Neural progenitor cell (in vitro differentiated cells): ENCODE results near the gene NAPEPLD. TPM values are rescaled to one million over a fixed set of nuclear protein-coding genes. Genes with fewer than 3 reads are reported as not detected.
"Not testable (repeated sequence)": the region's sequence is repeated elsewhere in the genome, so short reads cannot be mapped to it uniquely, and the experiment has no call there.

Source experiments
- DNase-seq: peaks from one replicate; pipeline ENCODE4 v3.0.0-alpha.2; 2016; ENCODE audit warnings: low spot score
- H2AFZ ChIP-seq: fragments of 200-600 bp; sonication (generic); replicated peaks from 2 replicates; pipeline ENCODE4 v1.6.1; 2016; ENCODE audit warnings: antibody characterized with exemption
- H3F3A ChIP-seq: fragments of 200-600 bp; sonication (generic); 2 replicates; pipeline ENCODE4 v1.6.1; 2016; ENCODE audit warnings: antibody characterized with exemption, low read depth
- H3K27ac ChIP-seq: fragments of 200-600 bp; sonication (generic); 2 replicates; pipeline ENCODE4 v1.5.1; 2016; ENCODE audit warnings: mild to moderate bottlenecking
- H3K27me3 ChIP-seq: fragments of 200-600 bp; sonication (generic); 2 replicates; pipeline ENCODE4 v1.6.1; 2016; ENCODE audit warnings: mild to moderate bottlenecking, moderate library complexity
- H3K36me3 ChIP-seq: fragments of 200-600 bp; sonication (generic); 2 replicates; pipeline ENCODE4 v1.5.1; 2016
- H3K4me1 ChIP-seq: fragments of 200-600 bp; sonication (generic); 2 replicates; pipeline ENCODE4 v1.6.1; 2016; ENCODE audit warnings: mixed run types
- H3K4me2 ChIP-seq: fragments of 200-600 bp; sonication (generic); 2 replicates; pipeline ENCODE4 v1.6.1; 2016
- H3K4me3 ChIP-seq: fragments of 200-600 bp; sonication (generic); 2 replicates; pipeline ENCODE4 v1.5.1; 2016
- H3K79me2 ChIP-seq: fragments of 200-600 bp; sonication (generic); 2 replicates; pipeline ENCODE4 v1.6.1; 2016; ENCODE audit warnings: low read depth
- H3K9ac ChIP-seq: fragments of 200-600 bp; sonication (generic); 2 replicates; pipeline ENCODE4 v1.6.1; 2016
- H3K9me3 ChIP-seq: fragments of 200-600 bp; sonication (generic); 2 replicates; pipeline ENCODE4 v1.5.1; 2016; ENCODE audit warnings: low read depth
- H4K20me1 ChIP-seq: fragments of 200-600 bp; sonication (generic); 2 replicates; pipeline ENCODE4 v1.6.1; 2016; ENCODE audit warnings: low read depth
- H3K27ac Mint-ChIP-seq: 3 replicates; pipeline ENCODE4 v1.8.0; 2021; ENCODE audit warnings: mixed read lengths
- H3K27me3 Mint-ChIP-seq: 2 replicates; pipeline ENCODE4 v1.8.0; 2022; ENCODE audit warnings: low read depth, mild to moderate bottlenecking, inconsistent platforms, moderate library complexity, mixed read lengths; ENCODE audit not compliant: insufficient read depth
- H3K36me3 Mint-ChIP-seq: 3 replicates; pipeline ENCODE4 v1.8.0; 2021; ENCODE audit warnings: mixed read lengths
- H3K4me1 Mint-ChIP-seq: 3 replicates; pipeline ENCODE4 v1.8.0; 2021; ENCODE audit warnings: mixed read lengths
- H3K4me3 Mint-ChIP-seq: 3 replicates; pipeline ENCODE4 v1.8.0; 2021; ENCODE audit warnings: mild to moderate bottlenecking, moderate library complexity, mixed read lengths
- H3K9me3 Mint-ChIP-seq: 3 replicates; pipeline ENCODE4 v1.8.0; 2020; ENCODE audit warnings: mixed read lengths
- CTCF ChIP-seq: fragments of 200-600 bp; sonication (generic); IDR thresholded peaks from 2 replicates; pipeline ENCODE4 v1.5.1; 2017; ENCODE audit warnings: antibody characterized with exemption, mild to moderate bottlenecking
- EZH2 ChIP-seq: fragments of 200-600 bp; sonication (generic); IDR thresholded peaks from 2 replicates; pipeline ENCODE4 v1.6.1; 2017; ENCODE audit warnings: antibody characterized with exemption, mild to moderate bottlenecking, moderate library complexity
- EZH2phosphoT487 ChIP-seq: fragments of 200-600 bp; sonication (generic); IDR thresholded peaks from 2 replicates; pipeline ENCODE4 v1.6.1; 2017; ENCODE audit warnings: antibody characterized with exemption
- total RNA-seq: library from RNA; depleted of rRNA; stranded (reverse); fragments of >200 nt; gene quantifications from 2 replicates; pipeline ENCODE4 v1.2.3, GENCODE V29; 2015; ENCODE audit warnings: low replicate concordance

Gene NAPEPLD
- total RNA-seq = 13.3 and 14.6 TPM in 2 replicates

GRCh38 chr7:103148994-103149807, at the start of gene NAPEPLD:
Gene NAPEPLD, minus strand, starts transcription at chr7:103149099. Its CDS starts 20,323 bp downstream, at chr7:103128776.
- Histone ChIP-seq H4K20me1 (no peaks in the 10 kb centered on the region), H3K36me3 (no peaks in the 10 kb centered on the region), H3K9ac (peak within 1 kb of the TSS; percentile 44), H3K27me3 (no peaks in the 10 kb centered on the region), H3K27ac (peak within 1 kb of the TSS; percentile 87), H3K9me3 (no peaks in the 10 kb centered on the region), H3K4me3 (peak within 1 kb of the TSS; percentile 73), H3K79me2 (peaks cover 44% of the 10 kb centered on the region), H3F3A (peaks cover 10% of the 10 kb centered on the region), H2AFZ (peak within 1 kb of the TSS; percentile 65), H3K4me1 (peaks cover 26% of the 10 kb centered on the region), H3K4me2 (peak within 1 kb of the TSS; percentile 98)
- Mint-ChIP-seq H3K4me3 (peak within 1 kb of the TSS; percentile 92), H3K27me3 (no peaks in the 10 kb centered on the region), H3K27ac (peak within 1 kb of the TSS; percentile 100), H3K9me3 (peaks cover 7% of the 10 kb centered on the region), H3K36me3 (peaks cover 2% of the 10 kb centered on the region), H3K4me1 (peaks cover 36% of the 10 kb centered on the region)
- TF ChIP-seq CTCF = no peak
- TF ChIP-seq EZH2 = peak; percentile 45
- no peak for TF ChIP-seq EZH2phosphoT487
- DNase-seq = peak; percentile 86

GRCh38 chr7:103198079-103198478, 49.2 kb upstream of the NAPEPLD start:
- DNase-seq, H3K4me1 ChIP-seq, H3K4me1 Mint-ChIP-seq, H3K27ac Mint-ChIP-seq, H3K4me2 ChIP-seq, H3K9me3 ChIP-seq, H3K4me3 ChIP-seq, H3K9me3 Mint-ChIP-seq, H3K36me3 ChIP-seq, H3K27me3 ChIP-seq, H3F3A ChIP-seq, H4K20me1 ChIP-seq, H3K4me3 Mint-ChIP-seq, H3K27ac ChIP-seq, H3K9ac ChIP-seq, H3K79me2 ChIP-seq, H2AFZ ChIP-seq, H3K36me3 Mint-ChIP-seq, H3K27me3 Mint-ChIP-seq: not testable (repeated sequence)

GRCh38 chr7:103195364-103195763, 46.5 kb upstream of the NAPEPLD start:
- not testable (repeated sequence) for H2AFZ ChIP-seq, H3K9me3 ChIP-seq, H3K9me3 Mint-ChIP-seq, H3K27me3 Mint-ChIP-seq, H3K4me3 ChIP-seq, H3K27ac Mint-ChIP-seq, H3K4me3 Mint-ChIP-seq, H3K36me3 Mint-ChIP-seq, H3K36me3 ChIP-seq, H4K20me1 ChIP-seq, H3K27ac ChIP-seq, H3K27me3 ChIP-seq, H3K4me2 ChIP-seq, H3F3A ChIP-seq, DNase-seq, H3K79me2 ChIP-seq, H3K4me1 Mint-ChIP-seq, H3K4me1 ChIP-seq, H3K9ac ChIP-seq

- not testable (repeated sequence) for H3K27ac ChIP-seq, H3K4me2 ChIP-seq, H3F3A ChIP-seq, H3K4me3 ChIP-seq, H3K4me1 Mint-ChIP-seq, H3K36me3 ChIP-seq, H3K27me3 Mint-ChIP-seq, H3K36me3 Mint-ChIP-seq, H3K27me3 ChIP-seq, H3K4me1 ChIP-seq, H4K20me1 ChIP-seq, H3K9me3 Mint-ChIP-seq, H3K27ac Mint-ChIP-seq, H3K79me2 ChIP-seq, DNase-seq, H3K9ac ChIP-seq, H3K4me3 Mint-ChIP-seq, H3K9me3 ChIP-seq, H2AFZ ChIP-seq
Observed at GRCh38 chr7:103172415-103173146, 23.7 kb upstream of the NAPEPLD start.

- not testable (repeated sequence) for H3K4me1 Mint-ChIP-seq, H3K9me3 ChIP-seq, H3K27me3 ChIP-seq, H4K20me1 ChIP-seq, H2AFZ ChIP-seq, H3F3A ChIP-seq, H3K4me1 ChIP-seq, H3K36me3 Mint-ChIP-seq, H3K9ac ChIP-seq, H3K36me3 ChIP-seq, H3K27ac Mint-ChIP-seq, H3K27ac ChIP-seq, H3K4me2 ChIP-seq, DNase-seq, H3K79me2 ChIP-seq, H3K27me3 Mint-ChIP-seq, H3K4me3 Mint-ChIP-seq, H3K4me3 ChIP-seq, H3K9me3 Mint-ChIP-seq
Observed at GRCh38 chr7:103171695-103172414, 23.0 kb upstream of the NAPEPLD start.

- H3K4me1 ChIP-seq, H3K27ac ChIP-seq, H4K20me1 ChIP-seq, H3F3A ChIP-seq, DNase-seq, H3K9me3 Mint-ChIP-seq, H3K4me2 ChIP-seq, H3K9ac ChIP-seq, H3K4me3 Mint-ChIP-seq, H3K36me3 Mint-ChIP-seq, H2AFZ ChIP-seq, H3K27ac Mint-ChIP-seq, H3K27me3 Mint-ChIP-seq, H3K36me3 ChIP-seq, H3K4me3 ChIP-seq, H3K79me2 ChIP-seq, H3K9me3 ChIP-seq, H3K27me3 ChIP-seq, H3K4me1 Mint-ChIP-seq: not testable (repeated sequence)
Observed at GRCh38 chr7:103166921-103167544, 18.1 kb upstream of the NAPEPLD start.
